Hippocampal formation (tissue), 2 donors: Measurements from ENCODE around the gene SLCO4A1.

Experiments
- DNase-seq, 2 donors: peaks; one replicate each; lab custom pipeline; 2025; lab: John Stamatoyannopoulos, UW

Gene SLCO4A1

GRCh38 chr20:62716198-62716940, 74.1 kb downstream of the SLCO4A1 start:
- no peak for DNase-seq

GRCh38 chr20:62716941-62717310, 74.6 kb downstream of the SLCO4A1 start:
- DNase-seq, result no peak

- no peak for DNase-seq
Measured at GRCh38 chr20:62717933-62718332, 75.6 kb downstream of the SLCO4A1 start.

- DNase-seq, result no peak
Measured at GRCh38 chr20:62718546-62718945, 76.2 kb downstream of the SLCO4A1 start.

- no peak for DNase-seq
Measured at GRCh38 chr20:62719250-62719935, 77.1 kb downstream of the SLCO4A1 start.
